NB4 (cell line): ENCODE data around the gene COL6A1.

Experiments used
- MYC ChIP-seq: IDR thresholded peaks from 2 replicates; pipeline ENCODE4 v1.6.1; 2011; ENCODE audit warnings: low read depth, low read length
- POLR2A ChIP-seq: IDR thresholded peaks from 2 replicates; pipeline ENCODE4 v1.6.1; 2011; ENCODE audit warnings: mild to moderate bottlenecking; ENCODE audit not compliant: insufficient read length; ENCODE audit errors: extremely low read depth
- TF ChIP-seq, protein P1 (sequence below): IDR thresholded peaks from one replicate; pipeline ENCODE4 v1.5.1; 2012; ENCODE audit warnings: low read depth, low read length

DNA sequence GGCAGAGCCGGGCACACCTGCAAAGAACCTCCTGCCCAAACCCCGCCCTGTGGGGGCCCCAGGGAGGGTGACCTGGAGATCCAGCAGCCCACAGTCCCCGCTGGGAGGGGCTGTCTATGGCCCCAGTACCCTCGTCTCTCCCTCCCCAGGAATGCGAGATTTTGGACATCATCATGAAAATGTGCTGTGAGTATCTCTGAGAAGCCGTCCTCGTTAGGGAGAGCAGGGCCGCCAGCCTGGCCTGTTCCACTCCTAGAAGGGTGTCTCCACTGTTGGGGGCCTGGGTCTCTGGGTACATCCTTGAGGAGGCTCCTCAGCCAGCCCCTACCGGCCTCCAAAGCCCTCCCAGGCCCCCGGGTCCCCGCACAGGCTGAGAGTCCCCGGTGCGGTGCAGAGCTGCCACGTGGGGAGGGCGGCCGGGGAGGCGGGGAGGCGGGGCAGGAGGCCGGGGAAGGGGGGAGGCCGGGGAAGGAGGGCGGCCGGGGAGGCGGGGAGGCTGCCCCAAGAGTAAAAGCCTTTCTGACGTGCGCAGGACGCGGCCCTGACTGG lies 18.7 kb downstream of the COL6A1 start:
- TF ChIP-seq, protein P1, sequence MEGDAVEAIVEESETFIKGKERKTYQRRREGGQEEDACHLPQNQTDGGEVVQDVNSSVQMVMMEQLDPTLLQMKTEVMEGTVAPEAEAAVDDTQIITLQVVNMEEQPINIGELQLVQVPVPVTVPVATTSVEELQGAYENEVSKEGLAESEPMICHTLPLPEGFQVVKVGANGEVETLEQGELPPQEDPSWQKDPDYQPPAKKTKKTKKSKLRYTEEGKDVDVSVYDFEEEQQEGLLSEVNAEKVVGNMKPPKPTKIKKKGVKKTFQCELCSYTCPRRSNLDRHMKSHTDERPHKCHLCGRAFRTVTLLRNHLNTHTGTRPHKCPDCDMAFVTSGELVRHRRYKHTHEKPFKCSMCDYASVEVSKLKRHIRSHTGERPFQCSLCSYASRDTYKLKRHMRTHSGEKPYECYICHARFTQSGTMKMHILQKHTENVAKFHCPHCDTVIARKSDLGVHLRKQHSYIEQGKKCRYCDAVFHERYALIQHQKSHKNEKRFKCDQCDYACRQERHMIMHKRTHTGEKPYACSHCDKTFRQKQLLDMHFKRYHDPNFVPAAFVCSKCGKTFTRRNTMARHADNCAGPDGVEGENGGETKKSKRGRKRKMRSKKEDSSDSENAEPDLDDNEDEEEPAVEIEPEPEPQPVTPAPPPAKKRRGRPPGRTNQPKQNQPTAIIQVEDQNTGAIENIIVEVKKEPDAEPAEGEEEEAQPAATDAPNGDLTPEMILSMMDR, result no peak
- TF ChIP-seq POLR2A, result no peak
- TF ChIP-seq MYC, result no peak
